H9 (cell line): ENCODE results near the gene TRIM52. TPM values are rescaled to one million over a fixed set of nuclear protein-coding genes. Genes with fewer than 3 reads are reported as not detected.

Source experiments
- DNase-seq: peaks from one replicate; pipeline ENCODE4 v3.0.0-alpha.2; 2017
- H2AFZ ChIP-seq: one replicate; pipeline ENCODE4 v1.6.1; 2013; ENCODE audit warnings: mild to moderate bottlenecking, low read length, control low read depth, moderate library complexity
- H2AK5ac ChIP-seq: 2 replicates; pipeline ENCODE4 v1.6.1; 2013; ENCODE audit warnings: low read length, control low read depth, mixed read lengths; ENCODE audit not compliant: insufficient read length
- H2BK120ac ChIP-seq: one replicate; pipeline ENCODE4 v1.6.1; 2013; ENCODE audit warnings: low read depth, mild to moderate bottlenecking, low read length, control low read depth, inconsistent platforms; ENCODE audit not compliant: poor library complexity, severe bottlenecking
- H2BK12ac ChIP-seq: 2 replicates; pipeline ENCODE4 v1.6.1; 2013; ENCODE audit warnings: low read length, control low read depth, mixed read lengths, low read depth; ENCODE audit not compliant: insufficient read length
- H2BK15ac ChIP-seq: 2 replicates; pipeline ENCODE4 v1.6.1; 2013; ENCODE audit warnings: low read depth, low read length, control low read depth
- H2BK20ac ChIP-seq: one replicate; pipeline ENCODE4 v1.6.1; 2013; ENCODE audit warnings: low read depth, mild to moderate bottlenecking, low read length, control low read depth, inconsistent platforms; ENCODE audit not compliant: poor library complexity, severe bottlenecking
- H2BK5ac ChIP-seq: 2 replicates; pipeline ENCODE4 v1.6.1; 2013; ENCODE audit warnings: low read length, control low read depth, mixed read lengths; ENCODE audit not compliant: insufficient read length
- H3K14ac ChIP-seq: 2 replicates; pipeline ENCODE4 v1.6.1; 2013; ENCODE audit warnings: low read length, control low read depth; ENCODE audit not compliant: insufficient read depth
- H3K18ac ChIP-seq: 2 replicates; pipeline ENCODE4 v1.6.1; 2013; ENCODE audit warnings: low read depth, mild to moderate bottlenecking, mixed read lengths, low read length, control low read depth; ENCODE audit not compliant: insufficient read length
- H3K23ac ChIP-seq: 2 replicates; pipeline ENCODE4 v1.6.1; 2013; ENCODE audit warnings: low read length, control low read depth, mixed read lengths, low read depth; ENCODE audit not compliant: insufficient read length
- H3K23me2 ChIP-seq: 2 replicates; pipeline ENCODE4 v1.6.1; 2013; ENCODE audit warnings: low read depth, mild to moderate bottlenecking, mixed read lengths, low read length, control low read depth; ENCODE audit not compliant: insufficient read length, poor library complexity, severe bottlenecking
- H3K27ac ChIP-seq: 2 replicates; pipeline ENCODE4 v1.5.1; 2013; ENCODE audit warnings: low read length, control low read depth, mixed read lengths, low read depth; ENCODE audit not compliant: insufficient read length
- H3K27me3 ChIP-seq: 2 replicates; pipeline ENCODE4 v1.6.1; 2013; ENCODE audit warnings: low read length, control low read depth, inconsistent platforms; ENCODE audit not compliant: insufficient read depth
- H3K4ac ChIP-seq: 2 replicates; pipeline ENCODE4 v1.6.1; 2013; ENCODE audit warnings: low read depth, mild to moderate bottlenecking, control low read depth, inconsistent platforms, low read length, moderate library complexity
- H3K4me1 ChIP-seq: 2 replicates; pipeline ENCODE4 v1.6.1; 2013; ENCODE audit warnings: low read length, control low read depth, inconsistent platforms; ENCODE audit not compliant: insufficient read depth
- H3K4me2 ChIP-seq: 2 replicates; pipeline ENCODE4 v1.6.1; 2013; ENCODE audit warnings: low read length, control low read depth, mixed read lengths; ENCODE audit not compliant: insufficient read length, insufficient read depth
- H3K56ac ChIP-seq: 2 replicates; pipeline ENCODE4 v1.6.1; 2013; ENCODE audit warnings: low read depth, mild to moderate bottlenecking, mixed read lengths, low read length, control low read depth; ENCODE audit not compliant: insufficient read length
- H3K79me1 ChIP-seq: 2 replicates; pipeline ENCODE4 v1.6.1; 2013; ENCODE audit warnings: low read depth, mild to moderate bottlenecking, moderate library complexity, low read length, control low read depth, inconsistent platforms; ENCODE audit not compliant: insufficient read depth, poor library complexity, severe bottlenecking
- H3K79me2 ChIP-seq: 2 replicates; pipeline ENCODE4 v1.6.1; 2013; ENCODE audit warnings: low read length, control low read depth, inconsistent platforms; ENCODE audit not compliant: insufficient read depth
- H3K9ac ChIP-seq: 2 replicates; pipeline ENCODE4 v1.6.1; 2013; ENCODE audit warnings: low read length, control low read depth, mixed read lengths; ENCODE audit not compliant: insufficient read length; ENCODE audit errors: extremely low read depth
- H3K9me3 ChIP-seq: one replicate; pipeline ENCODE4 v1.6.1; 2013; ENCODE audit warnings: low read depth, low read length, inconsistent platforms; ENCODE audit not compliant: control insufficient read depth
- H3T11ph ChIP-seq: one replicate; pipeline ENCODE4 v1.6.1; 2013; ENCODE audit warnings: mild to moderate bottlenecking, low read length, control low read depth, inconsistent platforms
- H4K20me1 ChIP-seq: one replicate; pipeline ENCODE4 v1.6.1; 2013; ENCODE audit not compliant: control insufficient read depth, insufficient read length, insufficient read depth
- H4K5ac ChIP-seq: 2 replicates; pipeline ENCODE4 v1.6.1; 2013; ENCODE audit warnings: low read depth, mild to moderate bottlenecking, mixed read lengths, low read length, control low read depth; ENCODE audit not compliant: insufficient read length
- H4K8ac ChIP-seq: replicated peaks from 2 replicates; pipeline ENCODE4 v1.6.1; 2013; ENCODE audit warnings: low read length, control low read depth, mixed read lengths, low read depth; ENCODE audit not compliant: insufficient read length
- H4K91ac ChIP-seq: 2 replicates; pipeline ENCODE4 v1.6.1; 2013; ENCODE audit warnings: low read depth, mild to moderate bottlenecking, moderate library complexity, mixed read lengths, low read length, control low read depth; ENCODE audit not compliant: insufficient read length
- H3K27ac Mint-ChIP-seq, 3 experiments: 2 replicates in 2 of 3; 3 replicates in 1 of 3; pipeline ENCODE4 v1.8.0; 2020 to 2021; ENCODE audit warnings: mixed read lengths in 3 of 3, mild to moderate bottlenecking in 1 of 3, moderate library complexity in 1 of 3
- H3K27me3 Mint-ChIP-seq: 2 replicates; pipeline ENCODE4 v1.8.0; 2021; ENCODE audit warnings: low read depth, mild to moderate bottlenecking, moderate library complexity, mixed read lengths
- H3K36me3 Mint-ChIP-seq, 3 experiments: 2 replicates in 2 of 3; 3 replicates in 1 of 3; pipeline ENCODE4 v1.8.0; 2020 to 2021; ENCODE audit warnings: low read depth in 3 of 3, mixed read lengths in 3 of 3; ENCODE audit not compliant: insufficient read depth in 1 of 3
- H3K4me1 Mint-ChIP-seq, 2 experiments: 2 replicates each; pipeline ENCODE4 v1.8.0; 2020; ENCODE audit warnings: mixed read lengths in 2 of 2
- H3K4me3 Mint-ChIP-seq, 2 experiments: 2 replicates in 1 of 2; 3 replicates in 1 of 2; pipeline ENCODE4 v1.8.0; 2020 to 2021; ENCODE audit warnings: mild to moderate bottlenecking in 2 of 2, mixed read lengths in 2 of 2, moderate library complexity in 1 of 2
- H3K9me3 Mint-ChIP-seq, 2 experiments: 2 replicates in 1 of 2; 3 replicates in 1 of 2; pipeline ENCODE4 v1.8.0; 2020; ENCODE audit warnings: mild to moderate bottlenecking in 2 of 2, mixed read lengths in 2 of 2, moderate library complexity in 1 of 2
- CTCF ChIP-seq: fragments of 200-600 bp; sonication (generic); conservative IDR thresholded peaks from 3 replicates; pipeline ENCODE4 v1.8.0; 2021; ENCODE audit warnings: antibody characterized with exemption, mild to moderate bottlenecking
- WGBS: extraction: QIAGEN DNeasy Blood & Tissue Kit; methylation state at CpG from one replicate; pipeline ENCODE4 v1.1.7; 2013; ENCODE audit warnings: missing lambda C conversion rate, low lambda C conversion rate, mixed read lengths; ENCODE audit not compliant: insufficient read length; ENCODE audit errors: extremely low coverage; 5-methylcytosine and 5-hydroxymethylcytosine counted together
- total RNA-seq: library from RNA; stranded (reverse); gene quantifications from 2 replicates; pipeline ENCODE4 v1.2.1, GENCODE V29; 2021

TRIM52 gene
- total RNA-seq, 1 experiment from 2014 or later = 5.1 TPM

- Histone ChIP-seq H3K9me3 (no peaks in the 10 kb centered on the region), H3K4me1 (no peaks in the 10 kb centered on the region), H4K8ac (no peak overlapping the region), H2BK12ac (no peak overlapping the region), H2BK20ac (no peak overlapping the region), H3K9ac (no peak overlapping the region), H4K20me1 (no peaks in the 10 kb centered on the region), H4K5ac (no peak overlapping the region), H3K4me2 (no peak overlapping the region), H2AFZ (no peak overlapping the region), H4K91ac (no peak overlapping the region), H3K27me3 (no peaks in the 10 kb centered on the region), H3K23ac (no peak overlapping the region), H3K56ac (no peak overlapping the region), H3K79me2 (no peaks in the 10 kb centered on the region), H3K23me2 (no peaks in the 10 kb centered on the region), H2AK5ac (no peak overlapping the region), H2BK5ac (no peak overlapping the region), H3T11ph (no peak overlapping the region), H2BK120ac (no peak overlapping the region), H3K27ac (no peak overlapping the region), H3K14ac (no peak overlapping the region), H3K79me1 (no peaks in the 10 kb centered on the region), H3K4ac (no peak overlapping the region), H2BK15ac (no peak overlapping the region), H3K18ac (no peak overlapping the region)
- no peak for TF ChIP-seq CTCF
- no peak for DNase-seq
- Mint-ChIP-seq H3K4me1 (peaks cover 0 to 14% of the 10 kb centered on the region in 2 experiments; a peak in 1 of 4 replicates), H3K4me3 (no peak overlapping the region), H3K36me3 (peaks cover 41 to 87% (median 62%) of the 10 kb centered on the region in 3 experiments), H3K9me3 (no peaks in the 10 kb centered on the region), H3K27me3 (no peaks in the 10 kb centered on the region; the same call in 1 of the 2 replicates), H3K27ac (no peak overlapping the region)
- WGBS = no CpG with 5 or more reads among the region's 24 CpGs
These were observed 27.0 kb downstream of the TRIM52 start for GRCh38 chr5:181233801-181234454.
